Hindlimb muscle (tissue), 1 donor: ENCODE measurements around the gene KCNQ1OT1. TPM values are rescaled to one million over a fixed set of nuclear protein-coding genes. Genes with fewer than 3 reads are reported as not detected.

ENCODE experiments used
- DNase-seq: peaks from one replicate; pipeline ENCODE4 v3.0.0-alpha.2; 2013
- polyA plus RNA-seq: library from polyadenylated mRNA; unstranded; fragments of 120-200 nt; gene quantifications from one replicate; pipeline ENCODE4 v1.2.1, GENCODE V29; 2013; ENCODE audit not compliant: insufficient read length

Gene KCNQ1OT1
- polyA plus RNA-seq, 1 donor: 1.3 TPM

GRCh38 chr11:2569731-2570210, 130.0 kb downstream of the KCNQ1OT1 start:
- DNase-seq: no peak

- no peak for DNase-seq
Observed at GRCh38 chr11:2569321-2569721, 130.5 kb downstream of the KCNQ1OT1 start.

GRCh38 chr11:2567026-2567671, 132.6 kb downstream of the KCNQ1OT1 start:
- no peak for DNase-seq

GRCh38 chr11:2566223-2567025, 133.4 kb downstream of the KCNQ1OT1 start:
- DNase-seq: no peak

- no peak for DNase-seq
Observed at GRCh38 chr11:2565447-2566222, 134.2 kb downstream of the KCNQ1OT1 start.

- no peak for DNase-seq
Observed at GRCh38 chr11:2564588-2565425, 135.0 kb downstream of the KCNQ1OT1 start.

- DNase-seq: no peak
Observed at GRCh38 chr11:2564008-2564530, 135.7 kb downstream of the KCNQ1OT1 start.

- DNase-seq: no peak
Observed at GRCh38 chr11:2563213-2564007, 136.4 kb downstream of the KCNQ1OT1 start.

- no peak for DNase-seq
Observed at GRCh38 chr11:2562890-2563212, 136.9 kb downstream of the KCNQ1OT1 start.

GRCh38 chr11:2561696-2562581, 137.9 kb downstream of the KCNQ1OT1 start:
- DNase-seq: no peak

- no peak for DNase-seq
Observed at GRCh38 chr11:2559527-2560311, 140.1 kb downstream of the KCNQ1OT1 start.

- DNase-seq: no peak
Observed at GRCh38 chr11:2558861-2559526, 140.8 kb downstream of the KCNQ1OT1 start.

- no peak for DNase-seq
Observed at GRCh38 chr11:2558397-2558796, 141.4 kb downstream of the KCNQ1OT1 start.

Other genes starting within 250 kb of the KCNQ1OT1 start
- 250 TPM for gene CDKN1C, start 185.8 kb upstream of the KCNQ1OT1 start, polyA plus RNA-seq
- gene PHLDA2, start 229.4 kb upstream of the KCNQ1OT1 start, polyA plus RNA-seq: 0.52 TPM